Stimulated activated naive CD8-positive, alpha-beta T cell treated with anti-CD3 and anti-CD28 coated beads, Interleukin-15, Interleukin-2, amounts not matched to agents 100 ng/mL and 50 ng/mL, for 24 hours (primary cell): Measurements from ENCODE around the gene ARHGAP26.

Experiments
- H3K27ac Mint-ChIP-seq: one replicate; pipeline ENCODE4 v1.8.0; 2021; ENCODE audit warnings: mild to moderate bottlenecking, mixed read lengths
- H3K27me3 Mint-ChIP-seq: one replicate; pipeline ENCODE4 v1.8.0; 2021; ENCODE audit warnings: mixed read lengths
- H3K36me3 Mint-ChIP-seq: one replicate; pipeline ENCODE4 v1.8.0; 2021; ENCODE audit warnings: low read depth, mixed read lengths
- H3K4me1 Mint-ChIP-seq: one replicate; pipeline ENCODE4 v1.8.0; 2021; ENCODE audit warnings: low read depth, mixed read lengths
- H3K4me3 Mint-ChIP-seq: one replicate; pipeline ENCODE4 v1.8.0; 2021; ENCODE audit warnings: mild to moderate bottlenecking, mixed read lengths
- H3K9me3 Mint-ChIP-seq: one replicate; pipeline ENCODE4 v1.8.0; 2021; ENCODE audit warnings: mixed read lengths

ARHGAP26 gene

DNA sequence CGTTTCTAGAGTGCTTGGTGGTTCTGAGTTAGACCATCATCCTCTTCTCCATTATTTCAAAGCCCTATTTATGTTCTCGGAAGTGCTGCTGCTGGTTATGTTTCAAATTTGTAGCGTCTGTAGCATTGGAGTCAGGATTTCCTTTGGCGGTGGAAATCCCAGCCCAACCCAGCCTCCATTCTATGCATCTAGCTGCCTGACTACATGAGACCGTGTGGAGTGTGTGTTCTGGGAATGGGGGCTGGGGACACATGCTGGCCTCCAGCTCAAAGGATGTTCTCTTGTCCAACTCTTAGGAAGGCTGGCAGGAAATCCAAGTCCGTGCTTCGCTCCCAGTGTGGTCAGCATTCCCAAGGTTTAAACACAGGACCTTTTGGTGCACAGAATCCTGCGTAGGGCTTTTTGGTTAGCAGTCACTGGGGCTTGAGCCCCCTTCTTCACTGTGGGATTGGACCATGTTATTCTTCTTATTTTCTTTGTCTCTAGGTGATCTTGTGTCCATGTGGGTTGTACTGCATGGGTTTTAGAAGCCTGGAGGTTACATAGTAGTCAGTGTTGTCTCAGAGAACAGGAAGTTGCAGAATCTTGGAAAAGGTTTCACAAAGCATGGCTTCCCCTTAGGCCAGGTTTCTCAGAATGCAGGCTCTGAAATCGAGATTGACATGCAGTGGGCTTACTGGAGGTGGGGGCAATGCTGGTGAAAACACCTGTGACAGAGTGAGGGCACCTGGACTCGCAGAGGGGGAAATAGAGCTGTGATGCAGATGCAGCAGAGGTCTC, 132.2 kb downstream of the ARHGAP26 start:
- Mint-ChIP-seq H3K27ac (no peak overlapping the region), H3K36me3 (peaks cover 41% of the 10 kb centered on the region), H3K4me1 (no peaks in the 10 kb centered on the region), H3K9me3 (no peaks in the 10 kb centered on the region), H3K4me3 (no peak overlapping the region), H3K27me3 (no peaks in the 10 kb centered on the region)

DNA sequence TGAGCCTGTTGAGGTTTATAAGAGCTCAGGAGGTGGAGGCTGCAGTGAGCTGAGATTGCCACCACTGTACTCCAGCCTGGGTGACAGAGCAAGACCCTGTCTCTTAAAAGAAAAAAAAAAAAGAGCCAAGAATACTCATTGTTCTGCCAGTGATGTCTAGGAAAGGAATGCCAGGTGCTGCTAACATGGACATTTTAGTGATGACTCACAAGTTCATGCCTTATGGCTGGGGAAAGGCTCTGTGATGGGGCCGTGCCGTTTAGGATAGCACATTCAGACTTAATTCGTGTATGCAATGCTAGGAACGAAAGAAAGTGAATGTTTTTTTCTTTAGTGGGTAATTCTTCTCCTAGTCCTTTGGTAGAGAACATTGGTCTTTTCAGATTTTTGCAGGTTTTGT, 134.2 kb downstream of the ARHGAP26 start:
- H3K27ac Mint-ChIP-seq, result no peak overlapping the region
- H3K4me3 Mint-ChIP-seq, result no peak overlapping the region
- peaks cover 43% of the 10 kb centered on the region for H3K36me3 Mint-ChIP-seq
- H3K4me1 Mint-ChIP-seq, result no peaks in the 10 kb centered on the region
- H3K27me3 Mint-ChIP-seq, result no peaks in the 10 kb centered on the region
- no peaks in the 10 kb centered on the region for H3K9me3 Mint-ChIP-seq

DNA sequence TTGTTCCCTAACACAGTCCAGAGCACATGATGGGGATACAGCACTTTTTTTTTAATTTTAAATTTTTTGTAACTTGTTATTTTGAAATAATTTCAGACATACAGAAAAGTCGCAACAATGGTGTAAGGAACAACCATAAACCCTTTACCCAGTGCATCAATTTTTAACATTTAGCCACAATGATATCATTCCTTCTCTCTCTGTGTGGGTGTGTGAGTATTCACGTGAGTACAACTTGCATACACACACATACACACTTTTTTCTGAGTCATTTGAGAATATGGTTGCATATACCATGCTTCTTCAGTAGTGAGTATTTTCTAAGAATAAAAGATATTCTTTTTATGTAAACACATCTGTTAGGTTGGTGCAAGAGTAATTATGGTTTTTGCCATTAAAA, 135.2 kb downstream of the ARHGAP26 start:
- H3K4me1 Mint-ChIP-seq, result no peaks in the 10 kb centered on the region
- H3K9me3 Mint-ChIP-seq, result no peaks in the 10 kb centered on the region
- H3K27ac Mint-ChIP-seq, result no peak overlapping the region
- no peak overlapping the region for H3K4me3 Mint-ChIP-seq
- peaks cover 48% of the 10 kb centered on the region for H3K36me3 Mint-ChIP-seq
- H3K27me3 Mint-ChIP-seq, result no peaks in the 10 kb centered on the region

DNA sequence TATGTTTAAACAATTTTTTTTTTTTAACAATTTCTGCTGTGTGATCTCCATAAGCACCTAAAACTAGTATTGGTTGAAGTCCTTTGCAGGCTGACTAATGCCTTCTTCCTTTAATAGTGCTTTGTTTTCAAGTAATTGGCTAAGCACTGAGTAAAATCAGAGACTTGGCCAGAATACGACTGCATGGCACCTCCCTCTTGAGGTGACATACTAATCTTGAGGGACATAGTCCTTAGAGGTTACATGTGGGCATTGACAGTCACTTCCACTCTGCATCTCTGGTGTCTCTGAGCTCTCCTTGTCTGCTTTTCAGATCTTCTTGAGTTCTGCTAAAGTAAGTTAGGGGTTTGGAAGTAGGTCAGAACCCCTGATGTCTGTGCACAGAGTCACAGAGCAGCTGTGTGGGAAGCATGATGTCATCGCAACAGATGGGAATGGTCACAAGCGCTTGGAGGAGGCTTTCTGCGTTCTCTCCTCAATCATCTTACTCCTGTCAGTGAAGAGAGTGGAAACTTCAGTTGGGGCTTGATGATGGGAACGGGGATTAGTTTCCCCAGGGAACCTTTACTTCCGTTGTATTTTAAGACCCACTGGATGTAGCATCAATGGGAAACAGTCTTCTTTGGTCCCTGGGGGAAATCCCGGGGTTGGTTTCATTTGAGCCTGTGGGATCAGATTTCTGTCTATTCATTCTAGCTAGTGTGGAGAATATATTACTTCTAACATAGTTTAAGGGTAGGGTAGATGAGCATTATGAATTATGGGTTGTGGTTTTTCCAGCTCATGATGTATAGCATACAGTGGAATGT, 136.9 kb downstream of the ARHGAP26 start:
- Mint-ChIP-seq H3K36me3 (peaks cover 51% of the 10 kb centered on the region), H3K27me3 (no peaks in the 10 kb centered on the region), H3K4me3 (no peak overlapping the region), H3K4me1 (no peaks in the 10 kb centered on the region), H3K9me3 (no peaks in the 10 kb centered on the region), H3K27ac (no peak overlapping the region)

DNA sequence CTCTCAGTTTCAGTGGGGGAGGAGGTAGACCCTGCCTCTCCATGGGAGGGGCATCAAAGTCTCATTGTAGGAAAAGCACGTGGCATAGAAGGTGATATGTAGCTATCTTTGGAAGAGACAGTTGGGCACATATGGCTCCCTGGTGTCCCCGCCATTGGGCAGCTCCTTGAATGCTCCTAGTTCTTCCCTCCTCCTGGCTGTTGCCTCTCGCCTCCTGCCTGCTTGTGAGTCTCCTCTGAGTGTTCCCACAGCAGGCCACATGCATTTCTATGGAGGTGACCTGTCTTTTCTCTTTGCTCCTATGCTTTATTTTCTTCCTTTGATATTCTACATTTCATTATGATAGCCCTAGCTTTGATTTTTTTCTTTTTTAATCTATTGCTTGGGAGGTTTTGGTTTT, 138.5 kb downstream of the ARHGAP26 start:
- Mint-ChIP-seq H3K4me3 (no peak overlapping the region), H3K4me1 (no peaks in the 10 kb centered on the region), H3K36me3 (peaks cover 50% of the 10 kb centered on the region), H3K9me3 (no peaks in the 10 kb centered on the region), H3K27me3 (no peaks in the 10 kb centered on the region), H3K27ac (no peak overlapping the region)

DNA sequence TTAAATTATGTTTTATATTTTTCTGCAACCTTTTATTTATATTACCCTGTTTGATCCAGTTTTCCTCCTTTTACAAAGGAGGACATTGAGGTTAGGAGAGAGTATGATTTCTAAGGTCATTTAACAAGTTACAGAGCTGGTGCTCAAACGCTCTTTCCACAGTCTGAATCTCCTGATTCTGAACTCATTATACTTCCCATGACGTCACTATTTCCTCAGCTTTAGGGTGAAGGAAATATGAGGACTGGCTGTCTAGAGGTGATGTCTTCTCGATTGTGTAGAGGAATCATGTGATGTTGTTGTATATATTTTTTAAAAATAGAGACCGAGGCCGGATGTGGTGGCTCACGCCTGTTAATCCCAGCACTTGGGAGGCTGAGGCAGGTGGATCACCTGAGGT, 140.0 kb downstream of the ARHGAP26 start:
- no peaks in the 10 kb centered on the region for H3K4me1 Mint-ChIP-seq
- H3K4me3 Mint-ChIP-seq, result no peak overlapping the region
- H3K9me3 Mint-ChIP-seq, result no peaks in the 10 kb centered on the region
- peaks cover 39% of the 10 kb centered on the region for H3K36me3 Mint-ChIP-seq
- H3K27ac Mint-ChIP-seq, result no peak overlapping the region
- H3K27me3 Mint-ChIP-seq, result no peaks in the 10 kb centered on the region

DNA sequence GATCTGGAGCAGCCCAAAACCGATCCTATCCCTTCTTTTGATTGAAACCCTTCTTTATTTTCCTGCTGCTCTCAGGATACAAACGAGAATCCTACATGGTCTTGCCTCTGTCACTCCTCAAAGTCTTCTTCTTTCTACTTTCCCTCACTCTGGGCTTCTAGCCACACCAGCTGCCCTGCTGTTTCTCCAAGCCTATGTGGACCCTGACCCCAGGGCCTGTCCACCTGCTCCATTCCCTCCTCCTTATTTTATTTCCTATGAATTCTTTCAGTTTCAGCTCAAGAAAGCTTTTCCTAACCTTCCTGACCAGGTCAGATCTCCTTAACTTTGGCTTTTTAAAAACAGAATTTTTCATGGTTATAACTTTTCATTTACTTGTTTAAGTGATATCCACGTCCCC, 141.0 kb downstream of the ARHGAP26 start:
- no peaks in the 10 kb centered on the region for H3K4me1 Mint-ChIP-seq
- H3K4me3 Mint-ChIP-seq, result no peak overlapping the region
- H3K36me3 Mint-ChIP-seq, result peaks cover 37% of the 10 kb centered on the region
- no peaks in the 10 kb centered on the region for H3K9me3 Mint-ChIP-seq
- no peaks in the 10 kb centered on the region for H3K27me3 Mint-ChIP-seq
- no peak overlapping the region for H3K27ac Mint-ChIP-seq

DNA sequence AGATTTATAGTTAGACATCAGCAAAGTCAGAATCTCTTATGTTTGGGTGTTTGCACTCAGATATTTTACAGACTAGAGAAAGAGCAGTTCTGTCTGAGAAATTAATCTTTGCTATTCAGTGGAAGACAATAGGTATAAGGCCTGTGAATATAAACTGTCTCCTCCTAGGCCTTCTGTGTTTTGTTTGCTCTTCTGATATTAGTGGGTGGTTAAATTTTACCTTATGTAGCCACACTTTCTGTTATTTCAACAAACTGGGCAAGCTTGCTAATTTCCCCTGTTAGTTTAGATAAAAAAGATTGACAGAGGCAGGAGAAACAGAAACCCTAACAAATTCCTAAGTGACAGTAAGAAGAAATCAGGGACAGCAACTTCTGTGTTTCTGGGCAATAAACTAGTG, 141.6 kb downstream of the ARHGAP26 start:
- Mint-ChIP-seq H3K4me1 (no peaks in the 10 kb centered on the region), H3K4me3 (no peak overlapping the region), H3K36me3 (peaks cover 33% of the 10 kb centered on the region), H3K9me3 (no peaks in the 10 kb centered on the region), H3K27ac (no peak overlapping the region), H3K27me3 (no peaks in the 10 kb centered on the region)

DNA sequence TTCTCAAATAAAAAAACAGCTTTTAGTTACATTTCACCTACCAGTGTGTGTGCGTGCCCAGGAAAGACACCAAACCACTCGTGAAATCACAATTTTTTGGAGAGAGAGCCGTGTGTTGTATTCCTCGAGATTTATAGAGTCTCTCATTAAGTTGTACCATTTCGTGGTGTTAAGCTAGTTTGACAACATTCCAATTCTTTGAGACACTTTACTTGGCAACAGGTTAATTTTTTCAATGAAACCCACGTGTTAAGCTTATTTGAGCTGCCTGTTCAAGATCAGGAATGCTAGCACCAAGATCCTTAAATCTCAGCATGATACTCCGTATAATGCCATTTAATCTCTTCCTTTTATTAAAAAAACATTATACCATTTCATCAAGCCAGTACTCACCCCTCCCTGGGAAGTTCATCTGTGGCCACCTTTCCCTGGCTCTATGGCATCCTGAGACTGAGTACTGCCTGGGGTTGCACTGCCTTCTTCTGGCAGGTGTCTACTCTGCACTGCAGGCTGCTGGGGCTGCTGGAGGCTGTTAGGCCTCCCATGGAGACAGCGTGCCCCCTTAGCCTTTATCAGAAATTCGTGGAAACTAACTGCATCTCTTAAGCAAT, 143.7 kb downstream of the ARHGAP26 start:
- Mint-ChIP-seq H3K27me3 (no peaks in the 10 kb centered on the region), H3K4me1 (no peaks in the 10 kb centered on the region), H3K9me3 (no peaks in the 10 kb centered on the region), H3K4me3 (no peak overlapping the region), H3K36me3 (peaks cover 25% of the 10 kb centered on the region), H3K27ac (no peak overlapping the region)

DNA sequence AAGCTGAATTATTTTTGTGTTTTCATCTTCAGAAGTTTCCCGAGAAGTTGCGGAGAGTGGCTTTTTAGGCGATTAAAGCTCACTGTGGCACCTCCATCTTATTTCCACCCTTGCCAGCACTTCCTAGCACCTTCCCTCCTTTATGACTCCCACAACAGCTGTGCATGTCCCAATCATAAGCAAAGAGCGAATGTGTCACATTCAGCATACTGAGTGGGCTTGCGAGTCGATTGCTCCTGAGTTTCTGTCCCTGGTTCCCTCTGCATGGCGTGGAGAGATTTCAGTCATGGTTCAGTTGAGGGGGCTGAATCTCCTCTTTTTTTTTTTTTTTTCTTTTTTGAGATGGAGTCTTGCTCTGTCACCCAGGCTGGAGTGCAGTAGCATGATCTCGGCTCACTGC, 144.9 kb downstream of the ARHGAP26 start:
- Mint-ChIP-seq H3K27ac (no peak overlapping the region), H3K36me3 (peaks cover 20% of the 10 kb centered on the region), H3K9me3 (no peaks in the 10 kb centered on the region), H3K4me1 (no peaks in the 10 kb centered on the region), H3K4me3 (no peak overlapping the region), H3K27me3 (no peaks in the 10 kb centered on the region)

DNA sequence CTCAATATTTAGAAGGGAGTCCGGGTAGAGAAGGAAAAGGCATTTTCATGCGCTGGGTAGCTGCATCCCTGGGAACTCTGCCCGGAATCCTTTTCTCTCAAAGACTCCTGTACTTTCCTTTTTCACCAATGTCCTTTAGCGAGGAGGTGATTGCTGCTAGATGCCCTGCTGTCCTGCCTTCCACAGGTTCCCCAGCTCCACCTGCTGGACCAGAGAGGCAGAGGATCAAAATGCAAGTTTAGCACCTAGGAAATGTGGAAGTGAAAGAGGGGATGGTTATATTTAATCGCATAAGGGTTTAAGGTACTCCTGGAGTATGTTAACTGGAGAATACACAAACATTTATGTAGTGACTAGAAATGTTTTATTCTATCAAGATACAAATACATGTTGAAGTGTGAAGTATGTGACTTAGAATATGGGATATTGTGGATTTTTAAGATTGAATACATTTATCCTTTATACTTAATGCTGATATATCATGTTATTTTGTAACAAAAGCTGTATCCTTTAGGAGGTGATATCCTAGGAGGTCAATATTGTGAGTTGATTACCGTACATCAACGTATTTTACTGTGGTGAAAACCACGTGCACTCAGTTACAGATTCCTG, 145.7 kb downstream of the ARHGAP26 start:
- Mint-ChIP-seq H3K27ac (no peak overlapping the region), H3K9me3 (no peaks in the 10 kb centered on the region), H3K36me3 (peaks cover 18% of the 10 kb centered on the region), H3K27me3 (no peaks in the 10 kb centered on the region), H3K4me3 (no peak overlapping the region), H3K4me1 (no peaks in the 10 kb centered on the region)

DNA sequence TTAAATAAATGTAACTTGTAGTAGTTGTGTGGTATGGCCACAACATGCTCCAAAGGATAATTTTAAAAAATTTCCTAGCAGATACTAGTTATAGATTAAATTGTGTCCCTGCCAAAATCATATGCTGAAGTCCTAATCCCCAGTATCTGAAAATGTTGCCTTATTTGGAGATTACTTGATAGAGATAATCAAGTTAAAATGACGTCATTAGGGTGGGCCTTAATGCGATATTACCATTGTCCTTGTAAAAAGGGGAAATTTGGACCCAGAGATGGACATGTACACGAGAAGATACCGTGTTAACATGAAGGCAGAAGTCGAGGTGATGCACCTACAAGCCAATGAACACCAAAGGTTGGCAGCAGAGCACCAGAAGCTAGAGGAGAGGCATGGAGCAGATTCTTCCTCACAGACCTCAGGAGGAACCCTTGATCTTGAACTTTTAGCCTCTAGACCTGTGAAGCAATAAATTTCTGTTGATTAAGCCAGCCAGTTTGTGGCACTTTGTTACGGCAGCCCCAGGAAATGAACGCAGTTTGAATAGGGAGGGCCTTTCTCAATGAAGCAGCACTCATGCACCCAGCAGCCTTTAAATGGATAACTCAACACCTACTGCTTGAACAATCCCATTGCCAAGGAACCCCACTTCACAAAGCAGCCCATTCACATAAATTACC, 148.9 kb downstream of the ARHGAP26 start:
- H3K4me3 Mint-ChIP-seq, result no peak overlapping the region
- no peak overlapping the region for H3K27ac Mint-ChIP-seq
- peaks cover 3% of the 10 kb centered on the region for H3K36me3 Mint-ChIP-seq
- H3K27me3 Mint-ChIP-seq, result no peaks in the 10 kb centered on the region
- no peaks in the 10 kb centered on the region for H3K9me3 Mint-ChIP-seq
- H3K4me1 Mint-ChIP-seq, result peaks cover 17% of the 10 kb centered on the region

DNA sequence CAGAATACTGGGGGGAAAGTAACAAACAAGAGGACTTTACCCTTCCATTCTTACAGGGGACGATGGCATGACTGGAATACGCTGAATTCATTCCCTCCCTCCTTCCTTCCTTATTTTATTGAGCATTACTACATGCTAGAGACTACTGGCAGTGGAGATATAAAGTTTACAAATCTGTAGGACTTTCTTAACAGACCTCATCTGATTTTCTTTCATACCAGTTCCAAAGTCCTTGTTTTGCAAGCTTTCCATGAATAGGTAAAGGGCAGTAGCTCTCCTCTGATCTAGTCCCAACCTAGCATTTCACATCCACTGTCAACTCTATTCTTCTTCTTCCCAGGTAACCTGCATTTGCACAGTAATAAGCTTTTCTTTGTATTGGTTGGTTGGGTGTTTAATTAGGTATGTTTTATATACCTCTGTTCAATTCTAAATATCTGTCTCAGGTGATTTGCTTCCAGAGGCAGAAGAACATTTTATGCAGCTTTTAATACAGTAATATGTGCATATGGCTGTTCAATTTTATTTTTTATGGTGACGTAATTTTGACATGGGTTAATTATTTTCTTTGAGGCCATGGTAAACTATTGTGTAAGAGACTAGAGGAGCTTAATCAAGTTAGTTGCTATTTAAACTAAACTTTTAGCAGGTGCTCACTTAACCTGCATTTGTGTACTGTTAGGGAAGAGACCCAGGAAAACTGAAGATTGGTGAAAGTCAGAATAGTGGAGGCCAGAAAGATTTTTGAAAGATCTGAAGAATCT, 150.9 kb downstream of the ARHGAP26 start:
- Mint-ChIP-seq H3K4me1 (peaks cover 36% of the 10 kb centered on the region), H3K9me3 (no peaks in the 10 kb centered on the region), H3K4me3 (no peak overlapping the region), H3K27me3 (no peaks in the 10 kb centered on the region), H3K27ac (no peak overlapping the region), H3K36me3 (peaks cover 4% of the 10 kb centered on the region)
